Colon (tissue), 2 donors: Measurements from ENCODE around the gene ARL15.
"Not testable (repeated sequence)": the region's sequence is repeated elsewhere in the genome, so short reads cannot be mapped to it uniquely, and the experiment has no call there.

Source experiments
- FAIRE-seq: peaks from 2 replicates; lab custom pipeline; 2012; peaks lifted over from hg19 to GRCh38; lab: Jason Lieb, UNC
- donor health status: control.
- donor health status: control.

The ARL15 gene

DNA sequence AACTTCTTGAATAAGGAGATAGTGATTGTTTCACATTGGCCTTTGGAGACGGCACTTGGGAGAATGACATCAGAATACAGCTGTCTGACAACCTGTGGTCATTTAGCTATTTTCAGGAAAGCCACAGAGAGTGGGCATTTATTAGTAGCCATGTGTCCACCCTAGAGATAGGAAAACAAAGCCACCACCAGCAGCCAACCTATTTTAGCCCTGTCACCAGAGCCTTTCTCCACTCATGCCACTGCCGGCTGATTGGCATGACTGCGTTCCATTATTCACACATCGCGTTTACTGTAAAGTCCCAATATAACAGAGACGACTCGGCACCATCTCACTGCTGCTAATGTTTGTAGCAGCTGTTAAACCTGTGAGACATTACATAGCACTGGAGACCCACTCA lies 419.9 kb downstream of the ARL15 start:
- FAIRE-seq = no peak

DNA sequence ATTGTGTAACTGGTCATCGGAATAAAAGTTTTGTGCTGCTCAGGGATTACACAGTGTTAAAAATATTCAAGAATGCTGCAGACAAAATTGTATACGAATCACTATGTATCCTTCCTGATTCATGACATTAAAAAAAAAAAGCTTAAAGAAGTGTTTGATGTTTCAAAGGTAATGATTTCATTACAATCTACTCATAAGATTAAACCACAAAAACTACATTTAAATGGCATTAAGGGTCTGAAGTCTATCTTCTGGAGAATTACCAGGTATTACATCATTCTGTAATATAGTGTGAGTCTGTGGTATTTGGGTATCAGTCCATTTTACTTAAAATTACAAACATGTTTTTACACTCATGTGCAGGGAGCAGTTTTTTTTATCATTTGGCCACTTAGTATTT lies 425.5 kb downstream of the ARL15 start:
- no peak for FAIRE-seq

DNA sequence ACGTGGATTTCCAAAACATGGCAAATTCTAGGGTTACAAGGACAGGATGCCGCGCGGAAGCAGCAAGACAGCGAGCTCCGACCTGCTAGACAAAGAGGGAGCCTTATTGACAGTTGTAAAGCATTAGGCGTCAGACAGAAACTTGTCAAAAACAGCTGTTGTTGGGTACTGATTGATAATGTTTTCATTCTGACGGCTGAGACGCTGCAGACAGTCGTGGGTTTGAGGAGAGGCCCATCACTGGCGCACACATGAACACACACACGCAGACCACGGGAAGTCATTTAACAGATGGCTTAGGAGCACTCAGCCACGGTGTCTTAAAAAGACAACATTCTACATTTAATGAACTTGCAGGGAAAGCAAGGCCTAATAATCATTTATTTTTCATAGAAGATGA lies 426.0 kb downstream of the ARL15 start:
- no peak for FAIRE-seq

DNA sequence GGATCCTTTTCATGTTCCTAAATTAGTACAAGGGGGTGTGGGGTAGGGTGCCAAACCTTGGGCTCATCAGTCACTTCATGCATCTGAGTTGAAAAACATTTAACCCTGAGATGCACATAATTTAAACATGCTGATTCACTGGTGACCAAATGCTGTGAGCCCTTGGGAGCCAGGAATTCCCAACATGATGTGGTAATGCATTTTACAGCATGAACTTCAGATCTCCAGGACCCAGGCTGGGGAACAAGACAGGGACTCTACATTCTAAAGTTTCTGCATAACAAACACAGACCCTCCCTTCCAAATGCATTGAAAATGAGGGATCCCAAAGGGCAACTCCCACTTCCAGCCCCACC lies 427.7 kb downstream of the ARL15 start:
- FAIRE-seq = no peak

DNA sequence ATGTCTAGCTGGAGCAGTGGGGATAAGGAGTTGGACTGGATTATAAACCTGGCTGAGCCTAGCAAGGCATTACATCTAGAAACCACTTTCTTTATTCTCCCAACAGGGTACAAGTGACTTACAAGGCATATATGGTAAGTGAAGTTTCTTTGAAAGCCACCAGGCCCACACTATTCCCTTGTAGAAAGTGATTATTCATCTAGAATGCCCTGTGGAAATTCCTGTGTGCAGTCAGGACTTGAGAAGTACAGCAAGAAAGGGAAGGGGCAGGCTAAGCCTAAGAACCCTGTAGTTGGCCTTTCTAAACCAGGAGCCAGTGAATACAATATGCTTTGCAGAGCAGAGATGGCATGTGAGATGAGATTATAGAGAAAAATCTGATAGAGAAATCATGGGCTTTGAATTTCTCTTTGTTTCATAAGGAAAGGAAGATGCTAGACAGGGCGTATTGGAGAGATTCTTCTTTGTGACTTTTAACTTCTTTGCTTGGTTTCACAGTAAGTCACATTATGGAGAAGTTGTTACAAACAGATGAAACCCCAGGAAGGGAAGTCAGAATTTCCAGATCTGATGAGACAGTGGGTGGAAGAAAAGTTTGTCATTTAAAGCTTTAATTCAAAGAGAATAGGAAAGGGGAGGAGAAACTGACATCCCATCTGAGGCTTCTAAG lies 428.2 kb downstream of the ARL15 start:
- FAIRE-seq = no peak

DNA sequence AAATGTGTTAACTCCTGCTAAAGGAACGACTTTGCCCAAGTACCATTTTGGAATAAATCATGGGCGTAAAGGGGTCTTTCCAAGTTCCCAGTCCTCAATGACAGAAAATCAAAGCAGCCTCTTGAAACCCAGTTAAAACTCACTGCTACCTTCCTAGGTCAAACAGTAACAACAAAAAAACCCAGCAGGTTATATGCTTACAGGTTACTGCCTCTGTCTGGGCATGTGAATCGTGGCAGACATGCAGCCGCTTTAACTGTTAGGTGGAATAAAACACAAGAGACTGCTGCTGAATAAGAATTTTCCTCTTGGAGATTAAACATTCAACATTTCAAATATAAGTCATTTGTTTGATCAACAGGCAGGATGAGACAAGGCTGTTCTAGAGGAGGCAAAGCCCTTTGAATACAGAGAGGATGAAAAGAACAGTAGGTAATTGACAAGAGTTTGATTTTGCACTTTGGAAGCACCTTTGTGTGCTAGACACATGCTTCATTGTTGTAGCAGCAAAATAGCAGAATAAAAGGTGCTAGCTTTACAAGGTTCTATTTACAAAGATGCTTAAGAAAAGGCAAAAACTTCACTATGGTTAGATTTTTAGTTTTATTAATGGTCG lies 430.6 kb downstream of the ARL15 start:
- FAIRE-seq = no peak

DNA sequence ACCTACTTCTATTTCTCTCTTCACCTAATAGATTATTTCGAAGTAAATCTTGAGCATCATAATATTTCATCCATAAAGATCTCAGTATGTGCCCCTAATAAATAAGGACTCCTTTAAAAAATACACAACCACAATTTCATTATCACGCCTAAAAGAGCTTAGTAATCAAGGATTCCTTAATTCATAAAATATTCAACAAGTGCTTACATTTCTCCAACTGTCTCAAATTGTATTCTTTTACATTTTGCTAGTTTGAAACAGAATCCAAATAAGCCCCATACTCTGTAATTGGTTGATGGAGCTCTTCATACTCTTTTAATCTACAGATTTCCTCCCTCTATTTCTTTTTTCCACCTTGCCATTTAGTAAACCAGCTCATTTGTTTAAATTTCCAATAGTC lies 432.4 kb downstream of the ARL15 start:
- FAIRE-seq = no peak

DNA sequence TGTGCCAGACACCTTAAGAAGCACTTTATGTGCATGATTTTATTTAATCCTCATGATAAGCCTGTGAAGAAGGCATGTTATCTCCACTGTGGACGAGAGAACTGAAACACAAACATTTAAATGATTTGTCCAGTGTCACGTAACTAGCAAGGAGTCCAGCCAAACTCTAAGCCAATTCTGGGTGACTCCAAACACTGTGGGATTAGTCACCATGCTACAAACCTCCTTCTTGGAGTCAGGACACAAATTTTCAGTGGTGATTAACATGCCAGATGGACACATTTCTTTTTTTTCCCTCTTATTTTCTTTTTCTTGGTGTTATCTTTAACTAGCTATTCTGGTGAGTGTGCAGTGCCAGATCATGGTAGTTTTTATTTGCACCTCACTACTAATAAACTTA lies 433.1 kb downstream of the ARL15 start:
- no peak for FAIRE-seq

DNA sequence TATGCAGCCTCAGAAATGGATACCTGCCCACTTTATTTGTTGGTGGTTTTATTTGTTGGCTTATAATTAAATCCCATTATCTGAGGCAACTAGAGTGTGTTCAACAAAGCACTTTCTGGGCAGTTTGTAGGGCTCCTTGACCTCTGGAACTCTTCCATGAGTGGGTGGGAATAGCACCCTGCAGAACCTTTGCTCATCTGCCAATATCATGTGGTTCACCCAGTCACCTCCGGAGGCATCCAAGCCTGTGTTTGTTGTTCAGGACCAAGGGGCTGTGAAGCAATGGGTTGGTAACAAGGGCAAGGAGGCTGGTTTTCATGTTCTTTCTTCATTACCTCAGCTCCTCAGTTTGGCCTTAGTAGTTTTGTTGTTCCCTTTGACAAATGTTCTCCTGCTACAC lies 436.0 kb downstream of the ARL15 start:
- no peak for FAIRE-seq

DNA sequence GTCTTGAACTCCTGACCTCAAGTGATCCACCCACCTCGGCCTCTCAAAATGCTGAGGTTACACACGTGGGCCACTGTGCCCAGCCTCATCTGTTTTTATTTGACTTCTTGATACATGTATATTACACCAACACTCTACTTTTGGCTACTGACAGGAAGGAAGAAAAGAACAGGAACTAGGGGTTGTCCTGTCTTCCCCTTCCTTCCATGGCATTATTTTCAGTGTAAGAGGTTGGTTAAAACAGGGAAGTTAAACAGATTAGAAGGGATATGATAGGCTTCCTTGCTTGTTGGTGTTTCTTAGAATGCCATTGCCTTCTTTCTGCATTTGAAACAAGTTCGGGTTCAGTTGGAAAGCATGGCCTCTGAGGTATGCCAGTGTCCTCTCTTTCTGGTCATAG lies 437.1 kb downstream of the ARL15 start:
- FAIRE-seq = no peak

DNA sequence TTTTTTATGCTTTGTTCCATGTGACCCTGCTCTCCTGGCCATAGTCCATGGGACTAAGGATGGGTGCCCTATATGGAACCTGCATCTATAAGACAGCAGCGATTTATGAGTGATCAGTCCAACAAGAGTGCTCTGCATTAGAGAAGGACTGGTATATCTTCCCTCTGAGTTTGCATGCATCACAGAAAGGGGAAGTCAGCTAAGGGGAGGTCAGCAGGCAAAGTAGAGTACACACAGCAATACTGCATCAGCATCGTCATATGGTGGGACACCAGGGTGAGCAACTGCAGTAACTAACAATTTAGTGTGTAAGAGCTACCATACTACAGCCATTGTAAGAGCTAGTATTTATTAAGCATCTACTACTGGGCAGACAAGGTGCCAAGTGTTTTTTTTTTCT lies 438.6 kb downstream of the ARL15 start:
- FAIRE-seq = no peak

DNA sequence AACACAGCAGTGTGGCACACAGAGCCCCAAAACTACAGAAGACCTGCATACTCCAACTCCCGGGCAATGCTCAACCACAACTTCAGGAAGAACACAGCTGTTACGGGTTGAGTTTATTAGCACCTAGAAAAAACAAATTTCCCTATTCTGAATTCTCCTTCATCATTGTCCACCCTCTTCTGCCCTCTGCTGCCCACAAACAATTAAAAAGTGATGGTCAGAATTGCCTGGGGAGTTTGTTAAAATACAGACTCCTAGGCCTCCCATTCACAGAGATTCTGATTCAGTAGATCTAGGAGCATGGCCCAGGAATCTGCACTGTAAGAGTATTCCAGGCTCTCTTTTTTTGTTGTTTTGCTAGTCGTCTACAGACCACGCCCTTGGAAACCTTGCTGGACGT lies 439.3 kb downstream of the ARL15 start:
- no peak for FAIRE-seq

DNA sequence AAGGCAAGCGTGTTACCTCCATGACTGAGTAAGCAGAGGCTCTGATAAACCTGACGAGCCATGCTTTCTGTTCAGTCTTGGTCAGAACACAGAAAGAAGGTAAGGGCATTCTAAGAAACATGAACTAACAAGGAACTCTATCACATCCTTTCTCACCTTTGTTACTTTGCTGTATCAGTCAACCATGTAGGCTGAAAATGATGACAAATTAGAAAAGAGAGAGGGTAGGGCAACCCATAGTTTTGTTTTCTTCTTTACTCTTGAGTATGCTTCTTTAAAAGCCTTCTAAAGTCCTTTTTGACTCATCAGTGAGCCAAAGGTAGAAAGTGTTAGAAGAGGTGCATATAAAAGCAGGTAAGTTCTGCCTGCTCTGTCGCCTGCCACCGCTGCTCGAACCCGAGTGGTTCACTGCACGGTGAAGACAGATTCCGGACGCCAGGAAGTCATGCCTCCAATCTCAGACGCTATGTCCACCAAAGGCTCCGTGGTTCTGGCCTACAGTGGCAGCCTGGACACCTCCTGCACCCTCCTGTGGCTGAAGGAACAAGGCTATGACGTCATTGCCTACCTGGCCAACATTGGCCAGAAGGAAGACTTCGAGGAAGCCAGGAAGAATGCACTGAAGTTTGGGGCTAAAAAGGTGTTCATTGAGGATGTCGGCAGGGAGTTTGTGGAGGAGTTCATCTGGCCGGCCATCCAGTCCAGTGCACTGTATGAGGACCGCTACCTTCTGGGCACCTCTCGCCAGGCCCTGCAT lies 451.5 kb downstream of the ARL15 start:
- FAIRE-seq = no peak

DNA sequence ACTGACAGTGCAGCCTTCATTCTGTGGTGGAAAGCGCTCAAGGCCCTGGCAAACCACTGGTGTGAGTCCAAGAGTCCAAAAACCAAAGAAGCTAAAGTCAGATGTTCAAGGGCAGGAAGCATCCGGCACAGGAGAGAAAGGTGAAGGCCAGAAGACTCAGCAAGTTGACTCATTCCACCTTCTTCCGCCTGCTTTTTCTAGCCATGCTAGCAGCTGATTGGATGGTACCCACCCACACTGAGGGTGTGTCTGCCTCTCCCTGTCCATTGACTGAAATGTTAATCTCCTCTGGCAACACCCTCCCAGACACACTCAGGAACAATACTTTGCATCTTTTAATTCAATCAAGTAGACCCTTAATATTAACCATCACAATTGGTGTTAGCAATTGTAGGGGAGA lies 453.9 kb downstream of the ARL15 start:
- no peak for FAIRE-seq

DNA sequence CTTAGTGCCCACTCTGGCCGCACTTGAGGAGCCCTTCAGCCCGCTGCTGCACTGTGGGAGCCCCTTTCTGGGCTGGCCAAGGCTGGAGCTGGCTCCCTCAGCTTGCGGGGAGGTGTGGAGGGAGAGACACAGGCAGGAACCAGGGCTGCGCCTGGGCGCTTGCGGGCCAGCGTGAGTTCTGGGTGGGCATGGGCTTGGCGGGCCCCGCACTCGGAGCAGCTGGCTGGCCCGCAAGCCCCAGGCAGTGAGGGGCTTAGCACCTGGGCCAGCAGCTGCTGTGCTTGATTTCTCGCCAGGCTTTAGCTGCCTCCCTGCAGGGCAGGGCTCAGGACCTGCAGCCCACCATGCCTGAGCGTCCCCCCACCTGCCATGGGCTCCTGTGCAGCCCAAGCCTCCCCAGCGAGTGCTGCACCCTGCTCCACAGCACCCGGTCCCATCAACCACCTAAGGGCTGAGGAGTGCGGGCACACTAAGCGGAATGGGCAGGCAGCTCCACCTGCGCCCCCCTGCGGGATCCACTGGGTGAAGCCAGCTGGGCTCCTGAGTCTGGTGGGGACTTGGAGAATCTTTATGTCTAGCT lies 473.4 kb downstream of the ARL15 start:
- FAIRE-seq = not testable (repeated sequence)

DNA sequence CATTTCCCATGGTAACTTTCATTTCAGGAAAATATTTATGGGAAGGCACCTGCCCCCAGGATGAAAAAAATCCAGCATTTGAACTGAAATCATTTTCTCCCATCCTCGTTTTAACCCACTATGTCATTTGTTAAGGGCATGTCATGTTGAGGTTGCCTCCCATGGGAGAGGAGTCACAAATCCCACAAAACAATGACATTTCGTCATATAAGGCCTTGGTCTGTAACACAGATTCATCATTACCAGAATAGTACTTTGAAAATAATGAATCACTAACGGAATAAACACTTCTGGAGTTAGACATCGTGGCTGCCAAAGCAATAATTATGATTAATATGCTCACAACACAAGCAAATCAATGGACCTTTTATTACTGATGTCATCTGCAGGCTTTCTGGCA lies 475.9 kb downstream of the ARL15 start:
- no peak for FAIRE-seq
